Smooth muscle cell (in vitro differentiated cells): ENCODE data around the gene A4GNT. TPM values are rescaled to one million over a fixed set of nuclear protein-coding genes. Genes with fewer than 3 reads are reported as not detected.
A peak's percentile ranks its signal among the peaks of the same experiment; 100 is the strongest.
"Not testable (repeated sequence)": the region's sequence is repeated elsewhere in the genome, so short reads cannot be mapped to it uniquely, and the experiment has no call there.

Source experiments
- DNase-seq: peaks from one replicate; lab custom pipeline; 2025; ENCODE audit not compliant: unreplicated experiment; lab: John Stamatoyannopoulos, UW
- H2AFZ ChIP-seq: fragments of 200-600 bp; sonication (generic); 2 replicates; pipeline ENCODE4 v1.6.0; 2016; ENCODE audit warnings: antibody characterized with exemption, low read depth, mild to moderate bottlenecking
- H3F3A ChIP-seq: fragments of 200-600 bp; sonication (generic); 2 replicates; pipeline ENCODE4 v1.6.0; 2017; ENCODE audit warnings: antibody characterized with exemption, low read depth
- H3K27ac ChIP-seq: fragments of 200-600 bp; sonication (generic); 2 replicates; pipeline ENCODE4 v1.5.1; 2016; ENCODE audit warnings: low read depth, mild to moderate bottlenecking
- H3K27me3 ChIP-seq: fragments of 200-600 bp; sonication (generic); 2 replicates; pipeline ENCODE4 v1.6.1; 2016; ENCODE audit warnings: low read depth, mild to moderate bottlenecking
- H3K36me3 ChIP-seq: fragments of 200-600 bp; sonication (generic); 2 replicates; pipeline ENCODE4 v1.5.1; 2016; ENCODE audit warnings: low read depth
- H3K4me1 ChIP-seq: fragments of 200-600 bp; sonication (generic); 2 replicates; pipeline ENCODE4 v1.5.1; 2016; ENCODE audit warnings: low read depth
- H3K4me2 ChIP-seq: fragments of 200-600 bp; sonication (generic); 2 replicates; pipeline ENCODE4 v1.6.0; 2016; ENCODE audit warnings: mild to moderate bottlenecking
- H3K4me3 ChIP-seq: fragments of 200-600 bp; sonication (generic); 2 replicates; pipeline ENCODE4 v1.5.1; 2016; ENCODE audit warnings: mild to moderate bottlenecking
- H3K79me2 ChIP-seq: fragments of 200-600 bp; sonication (generic); 2 replicates; pipeline ENCODE4 v1.6.0; 2016; ENCODE audit warnings: low read depth, mild to moderate bottlenecking
- H3K9ac ChIP-seq: fragments of 200-600 bp; sonication (generic); 2 replicates; pipeline ENCODE4 v1.6.0; 2016; ENCODE audit warnings: low read depth
- H3K9me3 ChIP-seq: fragments of 200-600 bp; sonication (generic); replicated peaks from 2 replicates; pipeline ENCODE4 v1.5.1; 2016; ENCODE audit warnings: low read depth
- H4K20me1 ChIP-seq: fragments of 200-600 bp; sonication (generic); 2 replicates; pipeline ENCODE4 v1.6.0; 2016; ENCODE audit warnings: low read depth
- WGBS: methylation state at CpG from one replicate; pipeline ENCODE4 v1.1.7; 2016; ENCODE audit warnings: low lambda C conversion rate; 5-methylcytosine and 5-hydroxymethylcytosine counted together
- polyA plus RNA-seq: library from polyadenylated mRNA; unstranded; fragments of >200 nt; fragmentation: Nextera tagmentation; extraction: Ambion mirVana; gene quantifications from 2 replicates; pipeline ENCODE4 v1.2.1, GENCODE V29; 2016
- total RNA-seq: library from RNA; depleted of rRNA; stranded (reverse); fragments of >200 nt; gene quantifications from 2 replicates; pipeline ENCODE4 v1.2.3, GENCODE V29; 2014
- TF ChIP-seq, protein P1 (sequence below): fragments of 200-600 bp; sonication (generic); IDR thresholded peaks from 2 replicates; pipeline ENCODE4 v1.5.1; 2017; ENCODE audit warnings: borderline replicate concordance, mild to moderate bottlenecking, antibody characterized with exemption; ENCODE audit not compliant: insufficient read depth, poor library complexity, severe bottlenecking

Gene A4GNT
- total and polyA plus RNA-seq, 2 experiments from 2014 or later = not detected

DNA sequence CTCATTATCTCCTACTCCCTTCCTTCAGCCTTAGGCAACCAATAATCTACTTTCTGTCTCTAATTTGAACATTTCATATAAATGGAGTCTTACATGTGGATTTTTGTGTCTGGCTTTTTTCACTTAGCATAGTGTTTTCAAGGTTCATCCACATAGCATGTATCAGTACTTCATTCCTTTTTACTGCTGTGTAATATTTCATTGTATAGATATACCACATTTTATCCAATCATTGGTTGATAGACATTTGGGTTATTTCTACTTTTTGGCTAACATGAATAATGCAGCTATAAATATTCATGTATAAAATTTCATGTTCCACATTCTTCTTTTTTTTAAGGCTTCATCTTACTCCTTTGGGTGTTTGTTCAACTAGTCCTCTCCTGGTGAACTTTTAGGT lies 22.3 kb upstream of the A4GNT start:
- H3K36me3 ChIP-seq = no peaks in the 10 kb centered on the region
- no peaks in the 10 kb centered on the region for H3K79me2 ChIP-seq
- H4K20me1 ChIP-seq = no peaks in the 10 kb centered on the region
- TF ChIP-seq, protein P1, sequence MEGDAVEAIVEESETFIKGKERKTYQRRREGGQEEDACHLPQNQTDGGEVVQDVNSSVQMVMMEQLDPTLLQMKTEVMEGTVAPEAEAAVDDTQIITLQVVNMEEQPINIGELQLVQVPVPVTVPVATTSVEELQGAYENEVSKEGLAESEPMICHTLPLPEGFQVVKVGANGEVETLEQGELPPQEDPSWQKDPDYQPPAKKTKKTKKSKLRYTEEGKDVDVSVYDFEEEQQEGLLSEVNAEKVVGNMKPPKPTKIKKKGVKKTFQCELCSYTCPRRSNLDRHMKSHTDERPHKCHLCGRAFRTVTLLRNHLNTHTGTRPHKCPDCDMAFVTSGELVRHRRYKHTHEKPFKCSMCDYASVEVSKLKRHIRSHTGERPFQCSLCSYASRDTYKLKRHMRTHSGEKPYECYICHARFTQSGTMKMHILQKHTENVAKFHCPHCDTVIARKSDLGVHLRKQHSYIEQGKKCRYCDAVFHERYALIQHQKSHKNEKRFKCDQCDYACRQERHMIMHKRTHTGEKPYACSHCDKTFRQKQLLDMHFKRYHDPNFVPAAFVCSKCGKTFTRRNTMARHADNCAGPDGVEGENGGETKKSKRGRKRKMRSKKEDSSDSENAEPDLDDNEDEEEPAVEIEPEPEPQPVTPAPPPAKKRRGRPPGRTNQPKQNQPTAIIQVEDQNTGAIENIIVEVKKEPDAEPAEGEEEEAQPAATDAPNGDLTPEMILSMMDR = no peak
- no peaks in the 10 kb centered on the region for H3F3A ChIP-seq
- no peaks in the 10 kb centered on the region for H3K4me1 ChIP-seq
- no peaks in the 10 kb centered on the region for H3K9me3 ChIP-seq
- no peak for DNase-seq
- H3K27me3 ChIP-seq = no peaks in the 10 kb centered on the region
- no peak overlapping the region for H3K4me2 ChIP-seq
- H2AFZ ChIP-seq = no peak overlapping the region
- no peak overlapping the region for H3K4me3 ChIP-seq
- no peak overlapping the region for H3K9ac ChIP-seq
- no peak overlapping the region for H3K27ac ChIP-seq

DNA sequence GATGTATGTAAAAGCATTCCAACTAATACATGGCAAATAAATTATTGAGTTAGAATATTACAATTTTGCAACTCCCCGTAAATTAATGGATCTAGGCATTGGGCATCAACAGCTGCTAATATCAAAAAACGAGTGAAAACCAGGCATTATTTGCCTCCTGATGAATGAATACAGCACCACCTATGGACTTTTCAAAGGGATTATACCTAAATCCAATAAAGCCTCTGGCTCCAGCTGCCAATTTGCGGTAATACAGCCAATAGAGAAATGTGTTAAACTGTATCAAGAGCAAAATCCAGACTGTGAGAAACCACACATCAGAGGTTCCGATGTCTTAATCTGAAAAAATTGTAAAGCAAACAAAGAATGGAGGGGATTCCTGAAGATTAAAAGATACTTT lies 16.3 kb upstream of the A4GNT start:
- no peaks in the 10 kb centered on the region for H3K79me2 ChIP-seq
- WGBS = 82% methylated on average over 4 of the region's 4 CpGs
- H3K9ac ChIP-seq = no peak overlapping the region
- no peaks in the 10 kb centered on the region for H3F3A ChIP-seq
- TF ChIP-seq, protein P1 = no peak
- no peaks in the 10 kb centered on the region for H3K27me3 ChIP-seq
- no peak overlapping the region for H3K4me3 ChIP-seq
- no peak overlapping the region for H2AFZ ChIP-seq
- H3K9me3 ChIP-seq = no peaks in the 10 kb centered on the region
- H3K4me2 ChIP-seq = no peak overlapping the region
- H3K4me1 ChIP-seq = no peaks in the 10 kb centered on the region
- H3K27ac ChIP-seq = no peak overlapping the region
- H3K36me3 ChIP-seq = no peaks in the 10 kb centered on the region
- H4K20me1 ChIP-seq = no peaks in the 10 kb centered on the region
- no peak for DNase-seq

DNA sequence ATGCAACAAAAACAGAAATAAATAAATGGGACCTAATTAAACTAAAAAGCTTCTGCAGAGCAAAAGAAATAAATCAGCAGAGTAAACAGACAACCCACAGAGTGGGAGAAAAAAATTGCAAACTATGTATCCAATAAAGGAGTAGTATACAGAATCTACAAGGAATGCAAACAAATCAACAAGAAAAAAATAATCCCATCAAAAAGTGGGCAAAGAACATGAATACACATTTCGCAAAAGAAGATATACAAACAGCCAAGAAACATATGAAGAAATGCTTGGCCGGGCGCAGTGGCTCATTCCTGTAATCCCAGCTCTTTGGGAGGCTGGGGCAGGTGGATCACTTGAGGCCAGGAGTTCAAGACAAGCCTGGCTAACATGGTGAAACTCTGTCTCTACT lies 10.0 kb upstream of the A4GNT start:
- not testable (repeated sequence) for H4K20me1 ChIP-seq, H3K27me3 ChIP-seq, H3K9me3 ChIP-seq, H3K4me2 ChIP-seq, H3K4me1 ChIP-seq, H2AFZ ChIP-seq, DNase-seq, H3K36me3 ChIP-seq, H3K27ac ChIP-seq, H3F3A ChIP-seq, H3K9ac ChIP-seq, H3K4me3 ChIP-seq, H3K79me2 ChIP-seq
- whole genome bisulfite sequencing = 90% methylated on average over 3 of the region's 3 CpGs

DNA sequence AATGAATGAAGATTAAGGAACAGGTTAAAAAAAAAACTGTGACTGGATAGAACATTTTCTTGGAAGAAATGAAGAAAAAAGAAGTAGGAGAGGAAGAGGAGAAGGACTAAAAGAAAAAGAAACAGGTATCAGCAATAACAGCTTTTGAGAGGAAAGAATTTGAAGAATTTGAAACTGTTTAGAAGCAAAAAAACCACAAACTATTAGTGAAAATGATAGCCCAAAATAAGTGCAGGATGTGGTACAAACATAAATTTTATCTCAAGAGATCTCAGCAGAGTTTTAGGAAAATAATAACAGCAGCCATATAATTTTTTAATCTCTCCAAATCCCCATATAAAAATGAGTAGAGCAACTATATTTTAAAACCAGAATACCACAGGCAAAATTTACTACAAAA lies 8.8 kb upstream of the A4GNT start:
- Histone ChIP-seq H3K4me2 (peak overlapping the region; percentile 27), H3K27me3 (no peaks in the 10 kb centered on the region), H4K20me1 (no peaks in the 10 kb centered on the region), H3K36me3 (no peaks in the 10 kb centered on the region), H3K4me1 (no peaks in the 10 kb centered on the region), H3K4me3 (no peak overlapping the region), H3F3A (no peaks in the 10 kb centered on the region), H3K9ac (no peak overlapping the region), H3K9me3 (no peaks in the 10 kb centered on the region), H3K79me2 (no peaks in the 10 kb centered on the region), H3K27ac (no peak overlapping the region), H2AFZ (no peak overlapping the region)
- TF ChIP-seq, protein P1 = no peak
- DNase-seq = no peak
